T-helper 2 cell treated with Interferon-gamma antibody and Interleukin-4, amounts not matched to agents 5 μg/mL and 100 μg/mL, for 36 hours (primary cell): ENCODE data around the gene LRMDA.

ENCODE experiments used
- DNase-seq: peaks from one replicate; pipeline ENCODE4 v3.0.0; 2021; ENCODE audit warnings: low spot score
- H3K27ac Mint-ChIP-seq: one replicate; pipeline ENCODE4 v1.8.0; 2021; ENCODE audit warnings: mild to moderate bottlenecking, mixed read lengths
- H3K27me3 Mint-ChIP-seq: one replicate; pipeline ENCODE4 v1.8.0; 2021; ENCODE audit warnings: low read depth, mixed read lengths
- H3K36me3 Mint-ChIP-seq: one replicate; pipeline ENCODE4 v1.8.0; 2021; ENCODE audit warnings: low read depth, mixed read lengths
- H3K4me1 Mint-ChIP-seq: one replicate; pipeline ENCODE4 v1.8.0; 2021; ENCODE audit warnings: low read depth, mixed read lengths
- H3K4me3 Mint-ChIP-seq: one replicate; pipeline ENCODE4 v1.8.0; 2022; ENCODE audit warnings: mild to moderate bottlenecking, moderate library complexity, mixed read lengths
- H3K9me3 Mint-ChIP-seq: one replicate; pipeline ENCODE4 v1.8.0; 2021; ENCODE audit warnings: mixed read lengths

The LRMDA gene

GRCh38 chr10:75425291-75426079 is 5.9 kb upstream of the LRMDA start:
- no peak overlapping the region for H3K27ac Mint-ChIP-seq
- DNase-seq = no peak
- peaks cover 19% of the 10 kb centered on the region for H3K27me3 Mint-ChIP-seq
- peaks cover 2% of the 10 kb centered on the region for H3K4me1 Mint-ChIP-seq
- H3K36me3 Mint-ChIP-seq = no peaks in the 10 kb centered on the region
- H3K4me3 Mint-ChIP-seq = no peak overlapping the region
- no peaks in the 10 kb centered on the region for H3K9me3 Mint-ChIP-seq

DNA sequence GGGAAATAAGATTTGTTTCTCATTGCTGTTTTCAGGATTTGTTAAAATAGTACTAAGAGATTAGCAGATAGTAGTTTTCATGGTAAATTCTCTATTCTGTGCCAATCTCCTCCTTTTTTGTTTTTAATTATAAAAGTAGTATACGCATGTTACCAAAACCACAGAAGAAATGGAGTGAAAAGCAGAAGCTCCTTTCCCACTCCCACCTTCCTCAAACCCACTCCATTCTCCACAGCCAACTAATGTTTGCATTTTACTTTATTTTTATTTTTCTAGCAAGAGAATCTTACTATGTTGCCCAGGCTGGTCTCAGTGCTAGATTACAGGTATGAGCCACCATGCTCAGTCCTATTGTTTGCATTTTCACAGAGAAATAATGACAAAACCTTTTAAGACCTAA is 4.5 kb upstream of the LRMDA start:
- DNase-seq = no peak
- Mint-ChIP-seq H3K4me3 (no peak overlapping the region), H3K36me3 (no peaks in the 10 kb centered on the region), H3K27me3 (peaks cover 24% of the 10 kb centered on the region), H3K27ac (no peak overlapping the region), H3K9me3 (no peaks in the 10 kb centered on the region), H3K4me1 (peaks cover 3% of the 10 kb centered on the region)

DNA sequence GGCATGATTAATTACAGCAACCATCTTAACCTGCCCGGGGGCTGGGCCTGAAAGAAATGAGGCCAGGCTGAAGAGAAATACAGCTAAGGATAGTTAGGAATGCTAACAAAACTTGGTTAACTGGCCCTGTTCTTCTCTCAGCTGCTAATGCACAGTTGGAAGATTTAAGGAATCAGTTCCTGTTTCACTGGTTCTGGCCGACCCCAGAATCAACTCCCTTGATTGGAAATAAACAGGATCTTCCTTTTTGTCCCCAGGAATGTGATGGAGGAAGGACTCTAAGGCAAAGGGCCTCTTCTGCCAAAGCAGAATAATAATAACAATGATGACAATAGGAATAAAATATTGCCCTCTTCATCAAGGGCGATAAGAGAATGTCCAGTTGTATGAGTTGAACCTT is 3.5 kb upstream of the LRMDA start:
- Mint-ChIP-seq H3K4me1 (peaks cover 3% of the 10 kb centered on the region), H3K27me3 (peaks cover 34% of the 10 kb centered on the region), H3K36me3 (no peaks in the 10 kb centered on the region), H3K27ac (no peak overlapping the region), H3K9me3 (no peaks in the 10 kb centered on the region), H3K4me3 (no peak overlapping the region)
- DNase-seq = no peak

- peaks cover 3% of the 10 kb centered on the region for H3K4me1 Mint-ChIP-seq
- no peak overlapping the region for H3K27ac Mint-ChIP-seq
- no peaks in the 10 kb centered on the region for H3K36me3 Mint-ChIP-seq
- H3K27me3 Mint-ChIP-seq = peaks cover 40% of the 10 kb centered on the region
- H3K4me3 Mint-ChIP-seq = no peak overlapping the region
- no peaks in the 10 kb centered on the region for H3K9me3 Mint-ChIP-seq
- DNase-seq = no peak
These were observed 2.8 kb upstream of the LRMDA start for GRCh38 chr10:75428434-75429158.

DNA sequence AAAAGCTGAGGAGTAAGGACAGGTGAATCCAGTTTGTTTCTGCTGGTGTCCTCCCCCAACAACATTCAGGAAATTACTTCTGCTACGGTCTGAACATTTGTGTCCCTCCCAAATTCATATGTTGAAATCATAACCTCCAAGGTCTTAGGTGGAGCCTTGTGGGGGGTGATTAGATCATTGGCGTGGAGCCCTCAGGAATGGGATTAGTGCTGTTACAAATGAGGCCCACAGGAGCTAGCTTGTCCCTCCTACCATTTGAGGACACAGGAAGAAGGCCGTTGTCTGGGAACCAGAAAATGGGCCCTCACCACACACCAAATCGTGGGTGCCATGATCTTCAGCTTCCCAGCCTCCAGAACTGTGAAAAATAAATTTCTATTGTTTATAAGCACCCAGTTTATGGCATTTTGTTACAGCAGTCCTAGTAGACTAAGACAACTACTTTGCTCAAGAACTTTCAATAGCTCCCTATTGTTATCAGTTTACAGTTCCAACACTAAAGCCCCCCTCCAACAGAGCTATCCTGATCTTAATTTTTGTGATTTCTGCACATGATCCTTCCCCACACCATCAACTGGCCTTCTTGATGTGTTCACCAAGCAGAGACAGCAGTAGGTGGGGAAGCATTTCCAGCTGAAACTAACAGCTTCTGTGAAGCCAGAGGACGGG is 2.1 kb upstream of the LRMDA start:
- no peaks in the 10 kb centered on the region for H3K36me3 Mint-ChIP-seq
- H3K27me3 Mint-ChIP-seq = peaks cover 44% of the 10 kb centered on the region
- no peaks in the 10 kb centered on the region for H3K9me3 Mint-ChIP-seq
- no peak for DNase-seq
- H3K4me3 Mint-ChIP-seq = no peak overlapping the region
- H3K4me1 Mint-ChIP-seq = peaks cover 3% of the 10 kb centered on the region
- H3K27ac Mint-ChIP-seq = no peak overlapping the region

DNA sequence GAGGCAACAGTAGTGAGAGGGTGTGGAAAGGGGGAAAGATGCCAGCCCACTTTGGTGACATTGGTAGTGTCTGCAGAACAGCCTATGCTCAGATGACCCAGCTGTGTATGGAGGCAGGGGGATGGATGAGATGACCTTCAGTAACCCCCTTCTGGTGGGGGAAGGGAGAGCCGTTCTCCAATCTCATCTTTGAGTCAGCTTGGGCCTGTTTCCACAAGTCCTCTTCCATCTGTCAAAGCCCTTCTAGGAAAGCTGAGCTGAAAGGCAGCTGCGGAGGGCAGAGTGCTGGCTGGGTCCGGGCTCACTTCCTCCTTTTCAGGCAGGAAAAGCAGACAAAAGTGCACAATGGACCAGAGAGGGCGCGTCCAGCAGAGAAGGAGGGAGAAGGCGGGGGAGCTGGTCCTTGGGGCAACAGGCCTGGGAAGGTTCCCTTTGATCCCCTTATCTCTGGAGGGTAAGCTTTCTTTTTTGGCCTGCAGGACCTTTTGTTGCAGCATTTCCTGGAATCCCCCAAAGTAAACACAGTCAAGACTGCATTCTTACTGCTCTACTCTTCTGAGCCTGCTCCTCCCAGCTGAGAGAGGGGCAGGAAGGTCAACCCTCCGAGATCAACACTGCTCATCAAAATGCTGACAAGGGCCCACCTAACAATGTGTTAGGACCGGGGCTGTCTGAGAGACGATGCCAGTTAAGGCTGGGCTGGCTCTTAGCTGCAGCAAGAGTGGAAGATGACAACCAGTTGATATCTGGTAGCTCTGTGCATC is 1.2 kb upstream of the LRMDA start:
- Mint-ChIP-seq H3K4me3 (no peak overlapping the region), H3K36me3 (no peaks in the 10 kb centered on the region), H3K4me1 (peaks cover 3% of the 10 kb centered on the region), H3K9me3 (no peaks in the 10 kb centered on the region), H3K27me3 (peaks cover 44% of the 10 kb centered on the region), H3K27ac (no peak overlapping the region)
- no peak for DNase-seq

- no peaks in the 10 kb centered on the region for H3K9me3 Mint-ChIP-seq
- no peak for DNase-seq
- no peak overlapping the region for H3K4me3 Mint-ChIP-seq
- H3K27ac Mint-ChIP-seq = no peak overlapping the region
- H3K4me1 Mint-ChIP-seq = peaks cover 3% of the 10 kb centered on the region
- peaks cover 44% of the 10 kb centered on the region for H3K27me3 Mint-ChIP-seq
- no peaks in the 10 kb centered on the region for H3K36me3 Mint-ChIP-seq
These were observed 752 bp downstream of the LRMDA start for GRCh38 chr10:75432176-75432575.

DNA sequence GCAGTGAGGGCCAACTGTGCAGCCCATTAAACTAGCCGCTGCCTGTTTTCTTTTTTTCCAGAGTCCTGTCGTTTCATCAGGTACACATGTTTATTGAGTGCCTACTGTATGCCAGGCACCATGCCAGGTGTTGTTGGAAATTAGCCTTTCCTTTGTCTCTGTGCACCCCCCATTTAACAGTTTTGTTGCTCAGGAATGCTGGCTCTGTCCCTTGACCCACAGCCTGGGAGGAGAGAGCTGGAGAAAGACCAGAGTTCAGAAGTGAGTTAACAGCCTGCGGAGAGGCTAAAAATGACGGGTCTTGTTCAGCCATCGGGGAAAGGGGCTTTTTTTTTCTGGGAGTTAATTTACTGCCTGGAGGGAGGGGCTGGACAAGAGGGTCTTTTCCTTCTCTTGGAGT is 1.3 kb downstream of the LRMDA start:
- H3K4me3 Mint-ChIP-seq = no peak overlapping the region
- H3K27me3 Mint-ChIP-seq = peaks cover 44% of the 10 kb centered on the region
- no peak overlapping the region for H3K27ac Mint-ChIP-seq

GRCh38 chr10:75433216-75433615 is 1.8 kb downstream of the LRMDA start:
- Mint-ChIP-seq H3K4me3 (no peak overlapping the region), H3K27me3 (peaks cover 44% of the 10 kb centered on the region), H3K9me3 (no peaks in the 10 kb centered on the region), H3K4me1 (peaks cover 3% of the 10 kb centered on the region), H3K36me3 (no peaks in the 10 kb centered on the region), H3K27ac (no peak overlapping the region)
- no peak for DNase-seq

More for the DNA sequence above, 1.3 kb downstream of the LRMDA start:
- Mint-ChIP-seq H3K36me3 (no peaks in the 10 kb centered on the region), H3K9me3 (no peaks in the 10 kb centered on the region), H3K4me1 (peaks cover 3% of the 10 kb centered on the region)
- no peak for DNase-seq

DNA sequence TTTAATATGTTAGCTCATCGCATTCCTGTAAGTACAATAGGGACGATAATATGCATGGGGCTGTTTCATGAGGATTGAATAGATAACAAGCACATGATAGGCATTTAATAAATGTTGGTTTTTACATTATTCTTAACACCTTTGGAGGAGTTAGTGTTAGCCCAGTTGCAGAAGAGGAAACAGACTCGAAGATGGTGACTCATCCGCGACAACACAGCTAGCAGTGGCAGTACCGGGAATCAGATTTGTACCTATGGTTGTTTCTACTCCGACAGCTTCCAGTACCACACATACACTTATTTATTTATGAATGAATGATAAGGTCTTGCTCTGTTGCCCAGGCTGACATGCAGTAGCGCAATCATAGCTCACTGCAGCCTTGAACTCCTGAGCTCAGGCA is 2.9 kb downstream of the LRMDA start:
- Mint-ChIP-seq H3K4me1 (peaks cover 3% of the 10 kb centered on the region), H3K4me3 (no peak overlapping the region), H3K36me3 (no peaks in the 10 kb centered on the region), H3K9me3 (no peaks in the 10 kb centered on the region), H3K27me3 (peaks cover 35% of the 10 kb centered on the region), H3K27ac (no peak overlapping the region)
- DNase-seq = no peak

- no peak overlapping the region for H3K27ac Mint-ChIP-seq
- H3K4me3 Mint-ChIP-seq = no peak overlapping the region
These were observed 3.9 kb downstream of the LRMDA start for GRCh38 chr10:75435291-75435690.

GRCh38 chr10:75436896-75437295 is 5.5 kb downstream of the LRMDA start:
- no peak for DNase-seq
- no peaks in the 10 kb centered on the region for H3K4me1 Mint-ChIP-seq
- no peaks in the 10 kb centered on the region for H3K36me3 Mint-ChIP-seq
- H3K4me3 Mint-ChIP-seq = no peak overlapping the region
- no peaks in the 10 kb centered on the region for H3K9me3 Mint-ChIP-seq
- H3K27me3 Mint-ChIP-seq = peaks cover 20% of the 10 kb centered on the region
- H3K27ac Mint-ChIP-seq = no peak overlapping the region

More at GRCh38 chr10:75435291-75435690, 3.9 kb downstream of the LRMDA start:
- Mint-ChIP-seq H3K9me3 (no peaks in the 10 kb centered on the region), H3K4me1 (peaks cover 3% of the 10 kb centered on the region), H3K36me3 (no peaks in the 10 kb centered on the region), H3K27me3 (peaks cover 27% of the 10 kb centered on the region)
- DNase-seq = no peak

DNA sequence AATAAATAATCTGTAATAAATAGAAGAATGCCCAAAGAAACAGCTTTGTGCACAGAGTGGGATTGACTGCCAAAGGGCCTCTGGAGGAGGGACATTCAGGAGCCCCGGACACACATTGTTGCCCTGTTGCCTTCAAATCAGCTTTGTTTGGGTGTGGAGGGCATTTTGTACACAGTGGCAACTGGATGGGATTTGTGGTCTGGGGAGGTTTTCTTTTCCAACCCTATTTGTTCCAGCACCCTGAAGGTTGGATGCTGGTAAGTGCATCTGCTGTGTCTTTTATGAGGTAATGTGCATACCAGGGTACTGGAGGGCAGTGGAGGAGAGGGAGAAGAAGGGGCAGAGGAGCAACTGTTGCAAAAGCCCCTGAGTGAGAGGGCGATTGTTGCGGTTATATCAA is 6.3 kb downstream of the LRMDA start:
- Mint-ChIP-seq H3K36me3 (no peaks in the 10 kb centered on the region), H3K4me3 (no peak overlapping the region), H3K27ac (no peak overlapping the region), H3K27me3 (peaks cover 12% of the 10 kb centered on the region), H3K4me1 (no peaks in the 10 kb centered on the region), H3K9me3 (peaks cover 5% of the 10 kb centered on the region)
- DNase-seq = no peak
